ENCODE data around the gene CSNK1G2. TPM values are rescaled to one million over a fixed set of nuclear protein-coding genes. Genes with fewer than 3 reads are reported as not detected.

Gene CSNK1G2
- total and polyA plus RNA-seq, 2 donors (not counting 1 experiment from before 2014, with no cell fraction given): 154 to 288 TPM

DNA sequence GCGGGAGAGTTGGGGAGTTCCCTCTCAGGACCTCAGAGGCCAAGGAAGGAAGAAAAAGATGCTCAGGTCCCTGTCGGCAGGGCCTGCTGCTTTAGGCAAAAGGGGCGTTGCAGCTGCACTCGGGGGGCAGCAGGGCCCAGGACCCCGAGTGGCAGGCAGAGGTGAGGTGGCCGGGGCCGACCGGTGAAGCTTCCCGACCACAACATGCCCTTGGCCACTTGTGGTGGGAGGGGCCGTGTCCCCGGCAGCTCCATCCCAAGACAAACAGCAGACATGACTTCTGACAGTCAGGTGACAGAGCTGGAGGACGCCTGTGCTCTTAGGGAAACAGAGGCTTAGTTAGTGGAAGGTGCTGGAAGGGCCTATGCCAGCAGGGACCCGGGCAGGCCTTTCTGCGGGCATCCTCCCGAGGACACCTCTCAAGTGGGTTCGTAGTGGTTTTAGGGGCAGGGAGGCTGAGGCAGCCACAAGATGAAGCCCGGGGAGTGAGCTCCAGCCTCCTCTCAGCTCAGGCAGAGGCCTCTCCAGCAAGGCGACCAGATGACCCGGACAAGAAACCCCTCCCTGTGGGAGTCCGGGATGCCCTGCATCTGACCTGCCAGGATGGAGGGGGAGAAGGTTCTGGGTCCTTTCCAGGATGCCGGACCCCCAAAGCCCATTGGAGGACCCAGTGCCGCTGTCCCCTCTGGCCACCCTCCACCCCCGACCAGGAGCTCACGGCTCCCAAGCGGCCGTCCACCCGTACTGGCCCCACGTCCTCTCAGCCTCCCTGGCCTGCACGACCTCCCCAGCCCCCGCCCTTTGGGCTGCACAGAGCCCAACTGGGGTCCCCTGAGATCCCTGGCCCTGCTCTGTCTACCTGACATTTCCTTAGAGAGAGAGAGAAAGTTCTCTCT, 50.3 kb downstream of the CSNK1G2 start:
- H3K27me3 Mint-ChIP-seq: no peaks in the 10 kb centered on the region
- H3K9me3 Mint-ChIP-seq (ENCODE audit: insufficient read depth): no peaks in the 10 kb centered on the region
- ChIA-PET CTCF (no interaction called here), POLR2A (no interaction called here)
- no peak overlapping the region for H3K27ac ChIP-seq (ENCODE audit: low read length in 2 of 2)
- H3K4me1 Mint-ChIP-seq: peaks cover 2% of the 10 kb centered on the region
- WGBS (ENCODE audit: insufficient coverage): 94% methylated on average over 23 of the region's 30 CpGs
- DNase-seq (no peak), ATAC-seq (ENCODE audit: low read depth) (no peak)
- H3K9me3 ChIP-seq (ENCODE audit: control extremely low read depth in 1 of 3, control insufficient read depth in 2 of 3, insufficient read depth in 1 of 3, low read length in 2 of 3): peaks cover 0 to 4% (median 0%) of the 10 kb centered on the region in 3 donors
- intact Hi-C loops (cut with micrococcal nuclease): no loop called here
- peaks cover 4 to 41% of the 10 kb centered on the region in 2 experiments for H3K36me3 ChIP-seq (replicated peaks in 1 of 2; ENCODE audit: control extremely low read depth in 1 of 2, control insufficient read depth in 1 of 2, extremely low read depth in 1 of 2, insufficient read depth in 2 of 2, low read length in 1 of 2)
- H3K9ac ChIP-seq (ENCODE audit: low read length): no peak overlapping the region
- H3K4me1 ChIP-seq (ENCODE audit: control insufficient read depth in 2 of 2, insufficient read depth in 2 of 2, low read length in 2 of 2): no peaks in the 10 kb centered on the region
- peaks cover 18% of the 10 kb centered on the region for H4K20me1 ChIP-seq (ENCODE audit: control insufficient read depth, insufficient read depth, low read length, poor library complexity, severe bottlenecking)
- H3K27me3 ChIP-seq (replicated peaks in 1 of 4; ENCODE audit: control extremely low read depth in 1 of 4, control insufficient read depth in 3 of 4, insufficient read depth in 4 of 4, low read length in 3 of 4): no peaks in the 10 kb centered on the region
- TF ChIP-seq, protein P1, sequence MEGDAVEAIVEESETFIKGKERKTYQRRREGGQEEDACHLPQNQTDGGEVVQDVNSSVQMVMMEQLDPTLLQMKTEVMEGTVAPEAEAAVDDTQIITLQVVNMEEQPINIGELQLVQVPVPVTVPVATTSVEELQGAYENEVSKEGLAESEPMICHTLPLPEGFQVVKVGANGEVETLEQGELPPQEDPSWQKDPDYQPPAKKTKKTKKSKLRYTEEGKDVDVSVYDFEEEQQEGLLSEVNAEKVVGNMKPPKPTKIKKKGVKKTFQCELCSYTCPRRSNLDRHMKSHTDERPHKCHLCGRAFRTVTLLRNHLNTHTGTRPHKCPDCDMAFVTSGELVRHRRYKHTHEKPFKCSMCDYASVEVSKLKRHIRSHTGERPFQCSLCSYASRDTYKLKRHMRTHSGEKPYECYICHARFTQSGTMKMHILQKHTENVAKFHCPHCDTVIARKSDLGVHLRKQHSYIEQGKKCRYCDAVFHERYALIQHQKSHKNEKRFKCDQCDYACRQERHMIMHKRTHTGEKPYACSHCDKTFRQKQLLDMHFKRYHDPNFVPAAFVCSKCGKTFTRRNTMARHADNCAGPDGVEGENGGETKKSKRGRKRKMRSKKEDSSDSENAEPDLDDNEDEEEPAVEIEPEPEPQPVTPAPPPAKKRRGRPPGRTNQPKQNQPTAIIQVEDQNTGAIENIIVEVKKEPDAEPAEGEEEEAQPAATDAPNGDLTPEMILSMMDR (IDR thresholded peaks at IDR 0.05): no peak
- no peak for TF ChIP-seq EZH2 (IDR thresholded peaks at IDR 0.05; ENCODE audit: borderline replicate concordance, insufficient read depth, low read depth, low read length, poor library complexity, severe bottlenecking)
- no peak overlapping the region for H3K4me3 ChIP-seq (ENCODE audit: control extremely low read depth in 1 of 5, extremely low read depth in 1 of 5, insufficient read depth in 1 of 5, low read depth in 2 of 5, low read length in 4 of 5)
- H3K79me2 ChIP-seq (ENCODE audit: control insufficient read depth, insufficient read depth, low read length): peaks cover 7% of the 10 kb centered on the region
- H3K4me3 Mint-ChIP-seq: no peak overlapping the region
- H2AFZ ChIP-seq (ENCODE audit: insufficient read depth, low read depth, low read length, poor library complexity, severe bottlenecking): no peak overlapping the region
- no peak overlapping the region for H3K4me2 ChIP-seq (replicated peaks; ENCODE audit: low read depth, low read length, poor library complexity, severe bottlenecking)
- peak overlapping the region; percentile 65 for H3K27ac Mint-ChIP-seq

DNA sequence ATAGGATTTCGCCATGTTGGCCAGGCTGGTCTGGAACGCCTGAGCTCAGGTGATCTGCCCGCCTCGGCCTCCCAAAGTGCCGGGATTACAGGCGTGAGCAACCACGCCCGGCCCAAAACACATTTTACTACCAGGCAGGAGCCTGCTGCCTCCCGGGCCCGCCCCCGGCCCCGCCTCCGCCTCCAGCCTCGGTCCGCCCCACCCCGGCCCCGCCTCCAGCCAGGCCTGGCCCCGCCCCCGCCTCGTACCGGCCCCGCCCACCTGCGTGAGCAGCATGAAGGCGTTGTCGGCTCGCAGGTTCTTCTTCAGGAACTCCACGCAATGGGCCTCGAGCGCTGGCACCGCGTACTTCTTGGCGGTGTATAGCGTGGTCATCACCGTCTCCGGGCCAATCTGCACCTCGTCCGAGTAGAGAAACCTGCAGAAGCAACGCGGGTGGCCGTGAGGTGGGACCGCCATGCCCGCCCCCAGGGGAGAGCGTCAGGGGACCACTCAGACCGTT, 51.8 kb downstream of the CSNK1G2 start:
- intact Hi-C loops (cut with micrococcal nuclease): no loop called here
- Histone ChIP-seq H3K27me3 (replicated peaks in 1 of 4; ENCODE audit: control extremely low read depth in 1 of 4, control insufficient read depth in 3 of 4, insufficient read depth in 4 of 4, low read length in 3 of 4) (no peaks in the 10 kb centered on the region), H3K27ac (ENCODE audit: low read length in 2 of 2) (no peak overlapping the region), H3K36me3 (replicated peaks in 1 of 2; ENCODE audit: control extremely low read depth in 1 of 2, control insufficient read depth in 1 of 2, extremely low read depth in 1 of 2, insufficient read depth in 2 of 2, low read length in 1 of 2) (peaks cover 4 to 38% of the 10 kb centered on the region in 2 experiments), H2AFZ (ENCODE audit: insufficient read depth, low read depth, low read length, poor library complexity, severe bottlenecking) (no peak overlapping the region), H3K4me1 (ENCODE audit: control insufficient read depth in 2 of 2, insufficient read depth in 2 of 2, low read length in 2 of 2) (no peaks in the 10 kb centered on the region), H3K79me2 (ENCODE audit: control insufficient read depth, insufficient read depth, low read length) (peaks cover 12% of the 10 kb centered on the region), H3K4me3 (ENCODE audit: control extremely low read depth in 1 of 5, extremely low read depth in 1 of 5, insufficient read depth in 1 of 5, low read depth in 2 of 5, low read length in 4 of 5) (no peak overlapping the region), H3K9me3 (ENCODE audit: control extremely low read depth in 1 of 3, control insufficient read depth in 2 of 3, insufficient read depth in 1 of 3, low read length in 2 of 3) (peaks cover 0 to 4% (median 0%) of the 10 kb centered on the region in 3 donors), H3K4me2 (replicated peaks; ENCODE audit: low read depth, low read length, poor library complexity, severe bottlenecking) (no peak overlapping the region), H4K20me1 (ENCODE audit: control insufficient read depth, insufficient read depth, low read length, poor library complexity, severe bottlenecking) (peaks cover 17% of the 10 kb centered on the region), H3K9ac (ENCODE audit: low read length) (no peak overlapping the region)
- no peak overlapping the region for H3K4me3 Mint-ChIP-seq
- no peak overlapping the region for H3K27ac Mint-ChIP-seq
- H3K4me1 Mint-ChIP-seq: peaks cover 5% of the 10 kb centered on the region
- no peak for DNase-seq
- POLR2A ChIA-PET: interaction anchor here (0.5 kb wide), 1 partner anchor 45 kb away, joined by 3 read pairs; no protein-coding TSS in a partner anchor
- H3K9me3 Mint-ChIP-seq (ENCODE audit: insufficient read depth): no peaks in the 10 kb centered on the region
- 96% methylated on average over 26 of the region's 44 CpGs for WGBS (ENCODE audit: insufficient coverage)
- CTCF ChIA-PET: no interaction called here
- no peak for ATAC-seq (ENCODE audit: low read depth)
- TF ChIP-seq, protein P1 (IDR thresholded peaks at IDR 0.05): no peak
- no peak for TF ChIP-seq EZH2 (IDR thresholded peaks at IDR 0.05; ENCODE audit: borderline replicate concordance, insufficient read depth, low read depth, low read length, poor library complexity, severe bottlenecking)
- H3K27me3 Mint-ChIP-seq: no peaks in the 10 kb centered on the region
